ENCODE results near the gene SERGEF. TPM values are rescaled to one million over a fixed set of nuclear protein-coding genes. Genes with fewer than 3 reads are reported as not detected.
A peak's percentile ranks its signal among the peaks of the same experiment; 100 is the strongest.

The SERGEF gene
- total RNA-seq, 1 donor from 2014 or later, result 17.6 TPM

DNA sequence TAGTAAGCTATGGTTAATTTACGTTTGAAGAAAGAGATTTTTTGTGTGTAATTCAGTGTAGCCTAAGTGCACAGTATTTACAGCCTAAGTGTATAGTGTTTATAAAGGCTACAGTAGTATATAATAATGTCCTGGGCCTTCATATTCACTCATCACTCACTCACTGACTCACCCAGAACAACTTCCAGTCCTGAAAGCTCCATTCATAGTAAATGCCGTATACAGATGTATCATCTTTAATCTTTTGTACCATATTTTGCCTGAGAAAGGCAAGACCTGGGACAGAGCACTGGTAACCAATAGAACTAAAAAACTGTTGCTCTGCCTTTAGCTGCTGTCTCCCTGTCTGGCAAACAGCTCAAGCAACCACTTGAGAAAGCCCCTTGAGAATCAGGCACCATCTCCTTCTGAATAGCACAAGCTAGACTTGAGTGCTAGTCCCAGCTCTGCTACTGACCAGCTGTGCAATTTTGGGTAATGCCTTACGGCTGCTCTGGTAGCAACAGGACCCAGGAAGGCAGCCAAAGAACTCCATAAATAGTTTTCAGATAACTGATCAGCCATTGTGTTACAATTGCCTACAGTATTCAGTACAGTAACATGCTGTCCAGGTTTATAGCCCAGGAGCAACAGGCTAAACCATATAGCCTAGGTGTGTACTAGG lies 146.9 kb downstream of the SERGEF start:
- H3K36me3 ChIP-seq (ENCODE audit: insufficient read depth, low read length), result no peaks in the 10 kb centered on the region
- Mint-ChIP-seq H3K4me3 (ENCODE audit: unreplicated experiment) (no peak overlapping the region), H3K9me3 (ENCODE audit: unreplicated experiment) (peaks cover 8% of the 10 kb centered on the region), H3K4me1 (ENCODE audit: low read depth, unreplicated experiment) (no peaks in the 10 kb centered on the region), H3K27me3 (ENCODE audit: low read depth, unreplicated experiment) (no peaks in the 10 kb centered on the region), H3K27ac (ENCODE audit: unreplicated experiment) (no peak overlapping the region), H3K36me3 (ENCODE audit: low read depth, unreplicated experiment) (peaks cover 13% of the 10 kb centered on the region)
- H2AFZ ChIP-seq (ENCODE audit: low read depth, low read length), result no peak overlapping the region
- no peak for DNase-seq (ENCODE audit: low read depth)
- H4K20me1 ChIP-seq (ENCODE audit: insufficient read depth, low read length), result no peaks in the 10 kb centered on the region
- no peaks in the 10 kb centered on the region for H3K4me1 ChIP-seq (ENCODE audit: insufficient read depth, low read length)
- H3K27me3 ChIP-seq (ENCODE audit: insufficient read depth, low read length), result no peaks in the 10 kb centered on the region
- H3K4me3 ChIP-seq (ENCODE audit: insufficient read depth, low read depth, low read length), result no peak overlapping the region
- FAIRE-seq, result no peak
- no peak overlapping the region for H3K27ac ChIP-seq (ENCODE audit: low read depth, low read length)
- H3K9ac ChIP-seq (ENCODE audit: low read length), result no peak overlapping the region
- no peak overlapping the region for H3K4me2 ChIP-seq (ENCODE audit: low read length)
- TF ChIP-seq EZH2 (IDR thresholded peaks at IDR 0.05; ENCODE audit: insufficient read depth, low read length), result no peak
- TF ChIP-seq, protein P1, sequence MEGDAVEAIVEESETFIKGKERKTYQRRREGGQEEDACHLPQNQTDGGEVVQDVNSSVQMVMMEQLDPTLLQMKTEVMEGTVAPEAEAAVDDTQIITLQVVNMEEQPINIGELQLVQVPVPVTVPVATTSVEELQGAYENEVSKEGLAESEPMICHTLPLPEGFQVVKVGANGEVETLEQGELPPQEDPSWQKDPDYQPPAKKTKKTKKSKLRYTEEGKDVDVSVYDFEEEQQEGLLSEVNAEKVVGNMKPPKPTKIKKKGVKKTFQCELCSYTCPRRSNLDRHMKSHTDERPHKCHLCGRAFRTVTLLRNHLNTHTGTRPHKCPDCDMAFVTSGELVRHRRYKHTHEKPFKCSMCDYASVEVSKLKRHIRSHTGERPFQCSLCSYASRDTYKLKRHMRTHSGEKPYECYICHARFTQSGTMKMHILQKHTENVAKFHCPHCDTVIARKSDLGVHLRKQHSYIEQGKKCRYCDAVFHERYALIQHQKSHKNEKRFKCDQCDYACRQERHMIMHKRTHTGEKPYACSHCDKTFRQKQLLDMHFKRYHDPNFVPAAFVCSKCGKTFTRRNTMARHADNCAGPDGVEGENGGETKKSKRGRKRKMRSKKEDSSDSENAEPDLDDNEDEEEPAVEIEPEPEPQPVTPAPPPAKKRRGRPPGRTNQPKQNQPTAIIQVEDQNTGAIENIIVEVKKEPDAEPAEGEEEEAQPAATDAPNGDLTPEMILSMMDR (IDR thresholded peaks at IDR 0.05; ENCODE audit: insufficient read depth, low read depth, low read length), result no peak
- H3K9me3 ChIP-seq (ENCODE audit: insufficient read depth, low read depth, low read length), result no peaks in the 10 kb centered on the region
- no peaks in the 10 kb centered on the region for H3K79me2 ChIP-seq (ENCODE audit: insufficient read depth, low read length)

DNA sequence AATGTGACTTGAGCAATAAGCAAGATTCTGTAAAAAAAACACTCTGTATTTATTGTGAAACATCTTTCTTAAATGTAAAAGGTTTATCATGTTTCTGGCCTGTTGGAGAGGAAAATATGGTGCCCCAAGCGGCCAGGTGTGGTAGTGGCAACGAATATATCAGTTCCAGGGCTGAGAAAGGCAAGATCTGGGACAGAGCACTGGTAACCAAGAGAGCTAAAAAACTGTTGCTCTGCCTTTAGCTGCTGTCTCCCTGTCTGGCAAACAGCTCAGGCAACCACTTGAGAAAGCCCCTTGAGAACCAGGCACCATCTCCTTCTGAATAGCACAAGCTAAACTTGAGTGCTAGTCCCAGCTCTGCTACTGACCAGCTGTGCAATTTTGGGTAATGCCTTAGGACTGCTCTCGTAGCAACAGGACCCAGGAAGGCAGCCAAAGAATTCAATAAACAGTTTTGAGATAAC lies 148.3 kb downstream of the SERGEF start:
- Mint-ChIP-seq H3K4me3 (ENCODE audit: unreplicated experiment) (no peak overlapping the region), H3K4me1 (ENCODE audit: low read depth, unreplicated experiment) (no peaks in the 10 kb centered on the region), H3K27me3 (ENCODE audit: low read depth, unreplicated experiment) (no peaks in the 10 kb centered on the region), H3K9me3 (ENCODE audit: unreplicated experiment) (peaks cover 7% of the 10 kb centered on the region), H3K36me3 (ENCODE audit: low read depth, unreplicated experiment) (peaks cover 11% of the 10 kb centered on the region), H3K27ac (ENCODE audit: unreplicated experiment) (no peak overlapping the region)
- Histone ChIP-seq H2AFZ (ENCODE audit: low read depth, low read length) (no peak overlapping the region), H3K4me1 (ENCODE audit: insufficient read depth, low read length) (no peaks in the 10 kb centered on the region), H3K4me2 (ENCODE audit: low read length) (no peak overlapping the region), H3K79me2 (ENCODE audit: insufficient read depth, low read length) (no peaks in the 10 kb centered on the region), H3K36me3 (ENCODE audit: insufficient read depth, low read length) (no peaks in the 10 kb centered on the region), H4K20me1 (ENCODE audit: insufficient read depth, low read length) (no peaks in the 10 kb centered on the region), H3K27me3 (ENCODE audit: insufficient read depth, low read length) (no peaks in the 10 kb centered on the region), H3K9ac (ENCODE audit: low read length) (no peak overlapping the region), H3K9me3 (ENCODE audit: insufficient read depth, low read depth, low read length) (no peaks in the 10 kb centered on the region), H3K27ac (ENCODE audit: low read depth, low read length) (no peak overlapping the region), H3K4me3 (ENCODE audit: insufficient read depth, low read depth, low read length) (no peak overlapping the region)
- FAIRE-seq (no peak), DNase-seq (ENCODE audit: low read depth) (no peak)
- TF ChIP-seq, protein P1 (IDR thresholded peaks at IDR 0.05; ENCODE audit: insufficient read depth, low read depth, low read length), result peak; percentile 47
- TF ChIP-seq EZH2 (IDR thresholded peaks at IDR 0.05; ENCODE audit: insufficient read depth, low read length), result no peak

Measured in astrocyte (in vitro differentiated cells and primary cell).